HepG2 (cell line): ENCODE data around the gene KLF6. TPM values are rescaled to one million over a fixed set of nuclear protein-coding genes. Genes with fewer than 3 reads are reported as not detected.
A peak's percentile ranks its signal among the peaks of the same experiment; 100 is the strongest.

Experiments used
- EEA1 ChIP-seq: sonication (generic); formaldehyde crosslinking; IDR thresholded peaks from 2 replicates; pipeline ENCODE4 v1.5.1; 2020; ENCODE audit warnings: mild to moderate bottlenecking, missing genetic modification reagents, borderline replicate concordance
- ETV5 ChIP-seq: IDR thresholded peaks from 2 replicates; pipeline ENCODE4 v1.6.1; 2018; ENCODE audit warnings: missing biosample characterization, missing genetic modification reagents, inconsistent platforms, borderline replicate concordance
- HHEX ChIP-seq: IDR thresholded peaks from 2 replicates; pipeline ENCODE4 v1.6.1; 2016; ENCODE audit warnings: control low read depth
- NBN ChIP-seq: fragments of 450-650 bp; conservative IDR thresholded peaks from 2 replicates; pipeline ENCODE4 v1.6.1; 2017
- SIX1 ChIP-seq: sonication (generic); formaldehyde crosslinking; IDR thresholded peaks from 2 replicates; pipeline ENCODE4 v1.4.0; 2020; ENCODE audit warnings: missing genetic modification reagents, borderline replicate concordance
- U2AF2 ChIP-seq: fragments of 200-400 bp; formaldehyde crosslinking; IDR thresholded peaks from 2 replicates; pipeline ENCODE4 v1.6.1; 2017; ENCODE audit warnings: low read depth, mild to moderate bottlenecking, low read length
- WIZ ChIP-seq: sonication (generic); formaldehyde crosslinking; IDR thresholded peaks from 2 replicates; pipeline ENCODE4 v1.5.1; 2020; ENCODE audit warnings: mild to moderate bottlenecking, missing genetic modification reagents
- ZBED4 ChIP-seq: sonication (generic); formaldehyde crosslinking; IDR thresholded peaks from 2 replicates; pipeline ENCODE4 v1.4.0; 2020; ENCODE audit warnings: missing genetic modification reagents, borderline replicate concordance
- ZBTB40 ChIP-seq, 2 experiments: fragments of 450-650 bp in 1 of 2; sonication (generic) in 1 of 2; formaldehyde crosslinking in 1 of 2; IDR thresholded peaks; 2 replicates each; pipeline versions ENCODE4 v1.6.1 to v1.8.0; 2016 to 2022; ENCODE audit warnings: antibody characterized with exemption in 1 of 2, mild to moderate bottlenecking in 1 of 2, missing genetic modification reagents in 1 of 2
- ZFP41 ChIP-seq: sonication (generic); formaldehyde crosslinking; IDR thresholded peaks from 2 replicates; pipeline ENCODE4 v1.4.0; 2020; ENCODE audit warnings: mild to moderate bottlenecking, missing genetic modification reagents, borderline replicate concordance
- ZNF329 ChIP-seq: sonication (generic); formaldehyde crosslinking; IDR thresholded peaks from 2 replicates; pipeline ENCODE4 v1.9.0; 2021; ENCODE audit warnings: low read depth, mild to moderate bottlenecking, missing genetic modification reagents
- ZNF431 ChIP-seq: sonication (generic); formaldehyde crosslinking; IDR thresholded peaks from 2 replicates; pipeline ENCODE4 v1.9.0; 2022; ENCODE audit warnings: missing genetic modification reagents, low read depth, mild to moderate bottlenecking, borderline replicate concordance
- ZNF441 ChIP-seq: sonication (generic); formaldehyde crosslinking; IDR thresholded peaks from 2 replicates; pipeline ENCODE4 v1.7.0; 2021; ENCODE audit warnings: missing genetic modification reagents, borderline replicate concordance
- ZNF552 ChIP-seq: sonication (generic); formaldehyde crosslinking; IDR thresholded peaks from 2 replicates; pipeline ENCODE4 v1.9.0; 2022; ENCODE audit warnings: missing genetic modification reagents, mild to moderate bottlenecking, borderline replicate concordance
- ZNF674 ChIP-seq: sonication (generic); formaldehyde crosslinking; IDR thresholded peaks from 2 replicates; pipeline ENCODE4 v1.5.0; 2020; ENCODE audit warnings: low read depth, mild to moderate bottlenecking, missing genetic modification reagents
- ZNF792 ChIP-seq: IDR thresholded peaks from 2 replicates; pipeline ENCODE4 v1.6.1; 2016
- polyA plus RNA-seq, 8 experiments: library from polyadenylated mRNA; depleted of rRNA in 3 of 8; stranded (reverse) in 7 of 8; unstranded in 1 of 8; fragments of >200 nt; fragmentation: Illumina TruSeq in 4 of 8; extraction: Trizol in 4 of 8; gene quantifications; 2 replicates each; pipeline versions ENCODE4 v1.2.1 to v1.2.3, GENCODE V29; 2011 to 2016; ENCODE audit warnings: low read depth in 4 of 8, missing spikeins in 1 of 8, mixed read lengths in 1 of 8; ENCODE audit not compliant: insufficient read depth in 1 of 8
- total RNA-seq, 5 experiments: library from RNA; depleted of rRNA; stranded (reverse); fragments of >200 nt; fragmentation: Illumina TruSeq; extraction: Trizol; gene quantifications; 2 replicates each; pipeline ENCODE4 v1.2.3, GENCODE V29; 2016; ENCODE audit warnings: low read depth in 1 of 5
- TF ChIP-seq, protein P1 (sequence below): sonication (generic); formaldehyde crosslinking; IDR thresholded peaks from 2 replicates; pipeline ENCODE4 v1.8.1; 2023; ENCODE audit warnings: mild to moderate bottlenecking, missing genetic modification reagents, borderline replicate concordance

KLF6 gene
- total and polyA plus RNA-seq, 2 of the 13 experiments (the other 11 are each of a cell fraction or from before 2014, with no cell fraction given), result 27.0 to 71.9 TPM

- TF ChIP-seq SIX1 (CRISPR knock-in tag), result peak; percentile 50; the same call in 1 of the 2 replicates
- TF ChIP-seq ZNF441 (CRISPR knock-in tag), result no peak
- TF ChIP-seq EEA1 (CRISPR knock-in tag), result no peak
- no peak for TF ChIP-seq U2AF2
- TF ChIP-seq NBN, result no peak
- TF ChIP-seq ZNF431 (CRISPR knock-in tag), result no peak
- no peak for TF ChIP-seq WIZ (CRISPR knock-in tag)
- no peak for TF ChIP-seq HHEX (CRISPR knock-in tag)
- no peak for TF ChIP-seq ZNF552
- no peak for TF ChIP-seq ZNF329 (CRISPR knock-in tag)
- no peak for TF ChIP-seq ZNF792 (CRISPR knock-in tag)
- TF ChIP-seq ZBED4 (CRISPR knock-in tag), result no peak
- TF ChIP-seq ZNF674 (CRISPR knock-in tag), result no peak
- TF ChIP-seq ETV5, result no peak; the same call in 1 of the 2 replicates
- TF ChIP-seq ZBTB40 (IDR thresholded peaks at IDR 0.05), result no peak
- TF ChIP-seq ZBTB40 (CRISPR knock-in tag; IDR thresholded peaks at IDR 0.05), result no peak
- no peak for TF ChIP-seq ZFP41 (CRISPR knock-in tag)
- TF ChIP-seq, protein P1, sequence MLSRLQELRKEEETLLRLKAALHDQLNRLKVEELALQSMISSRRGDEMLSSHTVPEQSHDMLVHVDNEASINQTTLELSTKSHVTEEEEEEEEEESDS, result no peak
These were observed 37.0 kb downstream of the KLF6 start (continued) for GRCh38 chr10:3747984-3748383.
